ENCODE results near the gene STOML1.

- no peak for TF ChIP-seq SMAD4 (CRISPR knock-in tag; IDR thresholded peaks at IDR 0.05)
- no peak for TF ChIP-seq TEAD4 (CRISPR knock-in tag; IDR thresholded peaks at IDR 0.05)
- TF ChIP-seq, protein P1, sequence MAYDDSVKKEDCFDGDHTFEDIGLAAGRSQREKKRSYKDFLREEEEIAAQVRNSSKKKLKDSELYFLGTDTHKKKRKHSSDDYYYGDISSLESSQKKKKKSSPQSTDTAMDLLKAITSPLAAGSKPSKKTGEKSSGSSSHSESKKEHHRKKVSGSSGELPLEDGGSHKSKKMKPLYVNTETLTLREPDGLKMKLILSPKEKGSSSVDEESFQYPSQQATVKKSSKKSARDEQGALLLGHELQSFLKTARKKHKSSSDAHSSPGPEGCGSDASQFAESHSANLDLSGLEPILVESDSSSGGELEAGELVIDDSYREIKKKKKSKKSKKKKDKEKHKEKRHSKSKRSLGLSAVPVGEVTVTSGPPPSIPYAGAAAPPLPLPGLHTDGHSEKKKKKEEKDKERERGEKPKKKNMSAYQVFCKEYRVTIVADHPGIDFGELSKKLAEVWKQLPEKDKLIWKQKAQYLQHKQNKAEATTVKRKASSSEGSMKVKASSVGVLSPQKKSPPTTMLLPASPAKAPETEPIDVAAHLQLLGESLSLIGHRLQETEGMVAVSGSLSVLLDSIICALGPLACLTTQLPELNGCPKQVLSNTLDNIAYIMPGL (CRISPR knock-in tag; IDR thresholded peaks at IDR 0.05) = no peak
- TF ChIP-seq, protein P2, sequence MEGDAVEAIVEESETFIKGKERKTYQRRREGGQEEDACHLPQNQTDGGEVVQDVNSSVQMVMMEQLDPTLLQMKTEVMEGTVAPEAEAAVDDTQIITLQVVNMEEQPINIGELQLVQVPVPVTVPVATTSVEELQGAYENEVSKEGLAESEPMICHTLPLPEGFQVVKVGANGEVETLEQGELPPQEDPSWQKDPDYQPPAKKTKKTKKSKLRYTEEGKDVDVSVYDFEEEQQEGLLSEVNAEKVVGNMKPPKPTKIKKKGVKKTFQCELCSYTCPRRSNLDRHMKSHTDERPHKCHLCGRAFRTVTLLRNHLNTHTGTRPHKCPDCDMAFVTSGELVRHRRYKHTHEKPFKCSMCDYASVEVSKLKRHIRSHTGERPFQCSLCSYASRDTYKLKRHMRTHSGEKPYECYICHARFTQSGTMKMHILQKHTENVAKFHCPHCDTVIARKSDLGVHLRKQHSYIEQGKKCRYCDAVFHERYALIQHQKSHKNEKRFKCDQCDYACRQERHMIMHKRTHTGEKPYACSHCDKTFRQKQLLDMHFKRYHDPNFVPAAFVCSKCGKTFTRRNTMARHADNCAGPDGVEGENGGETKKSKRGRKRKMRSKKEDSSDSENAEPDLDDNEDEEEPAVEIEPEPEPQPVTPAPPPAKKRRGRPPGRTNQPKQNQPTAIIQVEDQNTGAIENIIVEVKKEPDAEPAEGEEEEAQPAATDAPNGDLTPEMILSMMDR (IDR thresholded peaks at IDR 0.05) = no peak
- TF ChIP-seq CBFB (CRISPR knock-in tag; IDR thresholded peaks at IDR 0.05; ENCODE audit: low read depth) = no peak
- TF ChIP-seq RELA (CRISPR knock-in tag; IDR thresholded peaks at IDR 0.05; ENCODE audit: borderline replicate concordance) = no peak
- no peak for TF ChIP-seq ZNF138 (CRISPR knock-in tag; conservative IDR thresholded peaks at IDR 0.05)
- TF ChIP-seq TCF7 (CRISPR knock-in tag; IDR thresholded peaks at IDR 0.05; ENCODE audit: low read depth) = no peak
- TF ChIP-seq, protein P3, sequence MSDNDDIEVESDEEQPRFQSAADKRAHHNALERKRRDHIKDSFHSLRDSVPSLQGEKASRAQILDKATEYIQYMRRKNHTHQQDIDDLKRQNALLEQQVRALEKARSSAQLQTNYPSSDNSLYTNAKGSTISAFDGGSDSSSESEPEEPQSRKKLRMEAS (CRISPR knock-in tag; IDR thresholded peaks at IDR 0.05) = no peak
- TF ChIP-seq, protein P4, sequence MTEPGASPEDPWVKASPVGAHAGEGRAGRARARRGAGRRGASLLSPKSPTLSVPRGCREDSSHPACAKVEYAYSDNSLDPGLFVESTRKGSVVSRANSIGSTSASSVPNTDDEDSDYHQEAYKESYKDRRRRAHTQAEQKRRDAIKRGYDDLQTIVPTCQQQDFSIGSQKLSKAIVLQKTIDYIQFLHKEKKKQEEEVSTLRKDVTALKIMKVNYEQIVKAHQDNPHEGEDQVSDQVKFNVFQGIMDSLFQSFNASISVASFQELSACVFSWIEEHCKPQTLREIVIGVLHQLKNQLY (CRISPR knock-in tag; IDR thresholded peaks at IDR 0.05) = no peak
- no peak for TF ChIP-seq JAZF1 (CRISPR knock-in tag; IDR thresholded peaks at IDR 0.05)
- TF ChIP-seq, protein P5, sequence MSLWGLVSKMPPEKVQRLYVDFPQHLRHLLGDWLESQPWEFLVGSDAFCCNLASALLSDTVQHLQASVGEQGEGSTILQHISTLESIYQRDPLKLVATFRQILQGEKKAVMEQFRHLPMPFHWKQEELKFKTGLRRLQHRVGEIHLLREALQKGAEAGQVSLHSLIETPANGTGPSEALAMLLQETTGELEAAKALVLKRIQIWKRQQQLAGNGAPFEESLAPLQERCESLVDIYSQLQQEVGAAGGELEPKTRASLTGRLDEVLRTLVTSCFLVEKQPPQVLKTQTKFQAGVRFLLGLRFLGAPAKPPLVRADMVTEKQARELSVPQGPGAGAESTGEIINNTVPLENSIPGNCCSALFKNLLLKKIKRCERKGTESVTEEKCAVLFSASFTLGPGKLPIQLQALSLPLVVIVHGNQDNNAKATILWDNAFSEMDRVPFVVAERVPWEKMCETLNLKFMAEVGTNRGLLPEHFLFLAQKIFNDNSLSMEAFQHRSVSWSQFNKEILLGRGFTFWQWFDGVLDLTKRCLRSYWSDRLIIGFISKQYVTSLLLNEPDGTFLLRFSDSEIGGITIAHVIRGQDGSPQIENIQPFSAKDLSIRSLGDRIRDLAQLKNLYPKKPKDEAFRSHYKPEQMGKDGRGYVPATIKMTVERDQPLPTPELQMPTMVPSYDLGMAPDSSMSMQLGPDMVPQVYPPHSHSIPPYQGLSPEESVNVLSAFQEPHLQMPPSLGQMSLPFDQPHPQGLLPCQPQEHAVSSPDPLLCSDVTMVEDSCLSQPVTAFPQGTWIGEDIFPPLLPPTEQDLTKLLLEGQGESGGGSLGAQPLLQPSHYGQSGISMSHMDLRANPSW (CRISPR knock-in tag; conservative IDR thresholded peaks at IDR 0.05; ENCODE audit: low read depth) = no peak
- TF ChIP-seq, protein P6, sequence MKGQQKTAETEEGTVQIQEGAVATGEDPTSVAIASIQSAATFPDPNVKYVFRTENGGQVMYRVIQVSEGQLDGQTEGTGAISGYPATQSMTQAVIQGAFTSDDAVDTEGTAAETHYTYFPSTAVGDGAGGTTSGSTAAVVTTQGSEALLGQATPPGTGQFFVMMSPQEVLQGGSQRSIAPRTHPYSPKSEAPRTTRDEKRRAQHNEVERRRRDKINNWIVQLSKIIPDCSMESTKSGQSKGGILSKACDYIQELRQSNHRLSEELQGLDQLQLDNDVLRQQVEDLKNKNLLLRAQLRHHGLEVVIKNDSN (CRISPR knock-in tag; IDR thresholded peaks at IDR 0.05) = no peak
- TF ChIP-seq KAT7 (CRISPR knock-in tag; IDR thresholded peaks at IDR 0.05; ENCODE audit: borderline replicate concordance) = no peak
Observed at GRCh38 chr15:73968461-73968860, 23.6 kb downstream of the STOML1 start.

Data from WTC11 (cell line).